ENCODE results near the gene PTPRN2.

- TF ChIP-seq POLR2A (IDR thresholded peaks at IDR 0.05), result no peak
- TF ChIP-seq CTCF (IDR thresholded peaks at IDR 0.05), result no peak
Measured at GRCh38 chr7:158508802-158509385, 78.7 kb downstream of the PTPRN2 start.
